CD4-positive, alpha-beta T cell (primary cell): ENCODE results near the gene TLE1. TPM values are rescaled to one million over a fixed set of nuclear protein-coding genes. Genes with fewer than 3 reads are reported as not detected.

Source experiments
- ATAC-seq: fragments of 200-7000 bp; cut with Tn5 transposase; one replicate; pipeline ENCODE4 v1.10.0; 2022; ENCODE audit warnings: mild to moderate bottlenecking; ENCODE audit not compliant: poor library complexity
- CTCF ChIA-PET: fragments of 350-600 bp; sonication (Branson Sonifier 250); formaldehyde crosslinking; loops from one replicate; lab custom pipeline; 2021; ENCODE audit warnings: antibody characterized with exemption, inconsistent platforms; lab: Charles Lee
- POLR2A ChIA-PET: fragments of 350-600 bp; sonication (Branson Sonifier 250); formaldehyde crosslinking; loops from one replicate; lab custom pipeline; 2021; ENCODE audit warnings: antibody characterized with exemption, inconsistent platforms; lab: Charles Lee
- DNase-seq, 14 experiments: peaks; one replicate each; pipeline ENCODE4 v3.0.0-alpha.2; 2013 to 2020; ENCODE audit warnings: mixed read lengths in 2 of 14
- H3K27ac ChIP-seq, 2 donors: one replicate each; pipeline versions ENCODE4 v1.5.1 to v1.7.0; 2013; ENCODE audit warnings: low read length in 2 of 2, low read depth in 1 of 2, mild to moderate bottlenecking in 1 of 2
- H3K27me3 ChIP-seq, 2 experiments: 1 replicate in 1 of 2; 2 replicates in 1 of 2; pipeline versions ENCODE4 v1.6.1 to v1.7.0; 2013; ENCODE audit warnings: low read length in 2 of 2, control low read depth in 1 of 2, mild to moderate bottlenecking in 1 of 2, moderate library complexity in 1 of 2; ENCODE audit not compliant: insufficient read depth in 2 of 2, control insufficient read depth in 1 of 2
- H3K36me3 ChIP-seq: one replicate; pipeline ENCODE4 v1.6.1; 2013; ENCODE audit warnings: low read length, control low read depth; ENCODE audit not compliant: insufficient read depth
- H3K4me1 ChIP-seq: one replicate; pipeline ENCODE4 v1.6.1; 2013; ENCODE audit warnings: low read length, control low read depth; ENCODE audit not compliant: insufficient read depth
- H3K4me3 ChIP-seq: one replicate; pipeline ENCODE4 v1.5.1; 2013; ENCODE audit warnings: mild to moderate bottlenecking, low read length, moderate library complexity
- H3K9me3 ChIP-seq, 2 experiments: 1 replicate in 1 of 2; 2 replicates in 1 of 2; pipeline versions ENCODE4 v1.6.1 to v1.7.0; 2013; ENCODE audit warnings: low read length in 2 of 2, mild to moderate bottlenecking in 2 of 2, control low read depth in 1 of 2, moderate library complexity in 1 of 2; ENCODE audit not compliant: control insufficient read depth in 1 of 2, insufficient read depth in 1 of 2
- H3K27ac Mint-ChIP-seq: one replicate; pipeline ENCODE4 v1.8.0; 2020; ENCODE audit warnings: mixed read lengths
- H3K27me3 Mint-ChIP-seq: one replicate; pipeline ENCODE4 v1.8.0; 2021; ENCODE audit warnings: mixed read lengths
- H3K36me3 Mint-ChIP-seq: one replicate; pipeline ENCODE4 v1.8.0; 2021; ENCODE audit warnings: low read depth, mixed read lengths
- H3K4me1 Mint-ChIP-seq: one replicate; pipeline ENCODE4 v1.8.0; 2021; ENCODE audit warnings: low read depth, mixed read lengths
- H3K4me3 Mint-ChIP-seq: one replicate; pipeline ENCODE4 v1.8.0; 2020; ENCODE audit warnings: mild to moderate bottlenecking, mixed read lengths
- H3K9me3 Mint-ChIP-seq: one replicate; pipeline ENCODE4 v1.8.0; 2020; ENCODE audit warnings: mixed read lengths
- CTCF ChIP-seq: fragments of 200-600 bp; IDR thresholded peaks from one replicate; pipeline ENCODE4 v1.8.0; 2022; ENCODE audit warnings: antibody characterized with exemption, mild to moderate bottlenecking
- intact Hi-C, 2 experiments: fragments of 100-400 bp; cut with DNase I in 1 of 2; cut with micrococcal nuclease in 1 of 2; formaldehyde crosslinking; loops; one replicate each; pipeline versions ENCODE4 v1.15.1 to v1.9.0; 2023 to 2025; cut with DNase I, micrococcal nuclease
- total RNA-seq, 174 experiments: library from RNA in 2 of 174; stranded (reverse) in 2 of 174; gene quantifications; one replicate each; pipeline ENCODE4 v1.2.3 and lab custom pipeline; 2021 to 2026

Gene TLE1
- total RNA-seq, 2 experiments from 2014 or later: 3.4 to 3.5 TPM

GRCh38 chr9:81637276-81637675 lies 52.1 kb downstream of the TLE1 start:
- no peak overlapping the region for H3K27ac Mint-ChIP-seq
- H3K36me3 ChIP-seq: no peaks in the 10 kb centered on the region
- ATAC-seq (no peak), DNase-seq (no peak)
- no peaks in the 10 kb centered on the region for H3K4me1 Mint-ChIP-seq
- no peak overlapping the region for H3K27ac ChIP-seq
- H3K9me3 Mint-ChIP-seq: no peaks in the 10 kb centered on the region
- no peaks in the 10 kb centered on the region for H3K27me3 ChIP-seq
- H3K4me3 Mint-ChIP-seq: no peak overlapping the region
- intact Hi-C loops: no loop called here
- peaks cover 4% of the 10 kb centered on the region for H3K27me3 Mint-ChIP-seq
- no peak for TF ChIP-seq CTCF
- no peaks in the 10 kb centered on the region for H3K36me3 Mint-ChIP-seq
- H3K4me3 ChIP-seq: no peak overlapping the region
- POLR2A ChIA-PET: no interaction called here
- CTCF ChIA-PET: interaction anchor here (0.7 kb wide), 2 partner anchors 146 to 902 kb away, joined by 3 read pairs; no protein-coding TSS in a partner anchor
- H3K9me3 ChIP-seq: peaks cover 0 to 4% of the 10 kb centered on the region in 2 experiments
- H3K4me1 ChIP-seq: no peaks in the 10 kb centered on the region

DNA sequence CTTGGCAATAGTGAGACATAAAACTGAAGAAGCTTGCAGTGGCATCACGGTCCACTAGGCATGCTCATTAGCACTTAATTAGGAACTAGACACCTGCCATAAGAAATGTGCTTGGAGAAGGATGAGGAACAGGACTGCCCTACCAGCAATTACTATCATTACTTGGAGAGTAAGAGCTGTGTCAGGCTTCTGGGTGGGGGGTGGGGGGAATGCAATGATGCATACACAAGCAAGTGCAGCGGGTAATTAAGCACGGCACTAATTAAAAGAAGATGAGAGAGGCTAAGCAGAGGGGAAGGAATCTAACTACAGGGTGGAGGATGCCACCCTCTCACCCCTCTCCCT lies 53.1 kb downstream of the TLE1 start:
- CTCF ChIA-PET: no interaction called here

GRCh38 chr9:81635521-81636254 lies 53.7 kb downstream of the TLE1 start:
- no peak overlapping the region for H3K27ac Mint-ChIP-seq

More for the DNA sequence above, 53.1 kb downstream of the TLE1 start:
- Mint-ChIP-seq H3K27me3 (peaks cover 4% of the 10 kb centered on the region), H3K4me3 (no peak overlapping the region), H3K36me3 (no peaks in the 10 kb centered on the region), H3K4me1 (no peaks in the 10 kb centered on the region), H3K9me3 (no peaks in the 10 kb centered on the region), H3K27ac (no peak overlapping the region)
- intact Hi-C loops: no loop called here
- no peak for TF ChIP-seq CTCF
- DNase-seq (no peak), ATAC-seq (no peak)
- Histone ChIP-seq H3K27ac (no peak overlapping the region), H3K27me3 (no peaks in the 10 kb centered on the region), H3K9me3 (no peaks in the 10 kb centered on the region), H3K4me3 (no peak overlapping the region), H3K36me3 (no peaks in the 10 kb centered on the region), H3K4me1 (no peaks in the 10 kb centered on the region)
- POLR2A ChIA-PET: no interaction called here

More at GRCh38 chr9:81635521-81636254, 53.7 kb downstream of the TLE1 start:
- Histone ChIP-seq H3K36me3 (no peaks in the 10 kb centered on the region), H3K9me3 (no peaks in the 10 kb centered on the region), H3K4me1 (no peaks in the 10 kb centered on the region), H3K4me3 (no peak overlapping the region), H3K27ac (no peak overlapping the region), H3K27me3 (no peaks in the 10 kb centered on the region)
- no peak overlapping the region for H3K4me3 Mint-ChIP-seq
- no peaks in the 10 kb centered on the region for H3K9me3 Mint-ChIP-seq
- peaks cover 1% of the 10 kb centered on the region for H3K27me3 Mint-ChIP-seq
- TF ChIP-seq CTCF: no peak
- intact Hi-C loops: no loop called here
- no peaks in the 10 kb centered on the region for H3K4me1 Mint-ChIP-seq
- ChIA-PET POLR2A (no interaction called here), CTCF (no interaction called here)
- DNase-seq (no peak), ATAC-seq (no peak)
- H3K36me3 Mint-ChIP-seq: no peaks in the 10 kb centered on the region
